A673 (cell line): ENCODE results near the gene DIPK2A.

Experiments
- EZH2 ChIP-seq: fragments of 200-600 bp; sonication (generic); IDR thresholded peaks from 2 replicates; pipeline ENCODE4 v1.6.1; 2017; ENCODE audit warnings: borderline replicate concordance, low read depth, mild to moderate bottlenecking, mixed read lengths, antibody characterized with exemption, low read length; ENCODE audit not compliant: poor library complexity, severe bottlenecking
- TF ChIP-seq, protein P1 (sequence below): fragments of 300-800, 200-600 bp; sonication (generic); conservative IDR thresholded peaks from 2 replicates; pipeline ENCODE4 v1.5.1; 2017; ENCODE audit warnings: low read depth, mild to moderate bottlenecking, antibody characterized with exemption, low read length, moderate library complexity, mixed read lengths

DNA sequence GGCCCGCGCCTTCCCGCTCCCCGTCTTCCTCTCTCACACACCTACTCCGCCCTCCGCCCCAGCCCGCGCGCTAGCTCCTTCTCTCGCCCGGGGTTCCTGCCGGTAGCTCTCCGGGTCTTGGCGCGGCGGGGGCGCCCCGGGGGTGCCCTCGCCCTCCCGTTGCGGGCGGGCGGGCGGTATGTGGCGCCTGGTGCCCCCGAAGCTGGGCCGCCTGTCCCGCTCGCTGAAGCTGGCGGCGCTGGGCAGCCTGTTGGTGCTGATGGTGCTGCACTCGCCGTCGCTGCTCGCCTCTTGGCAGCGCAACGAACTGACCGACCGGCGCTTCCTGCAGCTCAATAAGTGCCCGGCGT, 507 bp downstream of the DIPK2A start:
- TF ChIP-seq, protein P1, sequence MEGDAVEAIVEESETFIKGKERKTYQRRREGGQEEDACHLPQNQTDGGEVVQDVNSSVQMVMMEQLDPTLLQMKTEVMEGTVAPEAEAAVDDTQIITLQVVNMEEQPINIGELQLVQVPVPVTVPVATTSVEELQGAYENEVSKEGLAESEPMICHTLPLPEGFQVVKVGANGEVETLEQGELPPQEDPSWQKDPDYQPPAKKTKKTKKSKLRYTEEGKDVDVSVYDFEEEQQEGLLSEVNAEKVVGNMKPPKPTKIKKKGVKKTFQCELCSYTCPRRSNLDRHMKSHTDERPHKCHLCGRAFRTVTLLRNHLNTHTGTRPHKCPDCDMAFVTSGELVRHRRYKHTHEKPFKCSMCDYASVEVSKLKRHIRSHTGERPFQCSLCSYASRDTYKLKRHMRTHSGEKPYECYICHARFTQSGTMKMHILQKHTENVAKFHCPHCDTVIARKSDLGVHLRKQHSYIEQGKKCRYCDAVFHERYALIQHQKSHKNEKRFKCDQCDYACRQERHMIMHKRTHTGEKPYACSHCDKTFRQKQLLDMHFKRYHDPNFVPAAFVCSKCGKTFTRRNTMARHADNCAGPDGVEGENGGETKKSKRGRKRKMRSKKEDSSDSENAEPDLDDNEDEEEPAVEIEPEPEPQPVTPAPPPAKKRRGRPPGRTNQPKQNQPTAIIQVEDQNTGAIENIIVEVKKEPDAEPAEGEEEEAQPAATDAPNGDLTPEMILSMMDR, result no peak
- no peak for TF ChIP-seq EZH2
